ENCODE data around the gene PRR18. TPM values are rescaled to one million over a fixed set of nuclear protein-coding genes. Genes with fewer than 3 reads are reported as not detected.

The PRR18 gene
- total and polyA plus RNA-seq, 9 of the 15 experiments (the other 6 are each of a cell fraction or from before 2014, with no cell fraction given): not detected

- H3K27ac ChIP-seq (ENCODE audit: extremely low read depth, low read depth, low read length): no peak overlapping the region
- in situ Hi-C loops (cut with MboI) (no loop called here), intact Hi-C loops (cut with micrococcal nuclease) (no loop called here)
- no peak overlapping the region for H3K4me3 ChIP-seq
- no peak overlapping the region for H2AFZ ChIP-seq (ENCODE audit: low read depth, low read length)
- WGBS (ENCODE audit: insufficient coverage, low coverage, missing lambda C conversion rate): 3% methylated on average over 12 of the region's 12 CpGs
- no peaks in the 10 kb centered on the region for H3K79me2 ChIP-seq (ENCODE audit: control insufficient read depth, insufficient read depth, low read length)
- DNase-seq (ENCODE audit: extremely low read depth in 1 of 4, low spot score in 3 of 4): no peak
- BruUV-seq (replicated peaks): no TSS peak
- 0 out of 5 replicates have a peak, but pooled peaks cover 0 to 3% of the 10 kb centered on the region in 2 experiments for H3K4me1 ChIP-seq (replicated peaks in 1 of 2; ENCODE audit: control insufficient read depth in 2 of 2, insufficient read depth in 2 of 2, low read length in 2 of 2)
- FAIRE-seq: no peak
- no peaks in the 10 kb centered on the region for H3K36me3 ChIP-seq (ENCODE audit: control insufficient read depth, insufficient read depth, low read length)
- ATAC-seq: no peak
- no peaks in the 10 kb centered on the region for H4K20me1 ChIP-seq (replicated peaks; ENCODE audit: control insufficient read depth, insufficient read depth, low read length)
- H3K9me3 ChIP-seq (replicated peaks; ENCODE audit: control insufficient read depth, insufficient read depth, low read depth, low read length): no peaks in the 10 kb centered on the region
- no peak overlapping the region for H3K4me2 ChIP-seq (ENCODE audit: insufficient read depth, low read length)
- POLR2A ChIA-PET: no interaction called here
- peaks cover 46 to 53% of the 10 kb centered on the region in 2 experiments for H3K27me3 ChIP-seq (ENCODE audit: control insufficient read depth in 2 of 2, insufficient read depth in 2 of 2, low read length in 2 of 2)
- H3K9ac ChIP-seq (ENCODE audit: insufficient read depth in 1 of 2, low read depth in 2 of 2, low read length in 2 of 2): no peak overlapping the region
- CTCF ChIA-PET (ENCODE audit: low intra/inter-chr PET ratio): no interaction called here
- H3K9me1 ChIP-seq (ENCODE audit: control insufficient read depth, insufficient read depth, low read length): no peaks in the 10 kb centered on the region
- TF ChIP-seq GMEB1 (CRISPR knock-in tag; IDR thresholded peaks at IDR 0.05): no peak
- no peak for TF ChIP-seq ZKSCAN3 (CRISPR knock-in tag; IDR thresholded peaks at IDR 0.05)
- no peak for TF ChIP-seq BRD9 (IDR thresholded peaks at IDR 0.05; ENCODE audit: low read depth, partially characterized antibody)
- TF ChIP-seq E2F8 (IDR thresholded peaks at IDR 0.05; ENCODE audit: low read depth, partially characterized antibody): no peak
- TF ChIP-seq MEF2A (IDR thresholded peaks at IDR 0.05; ENCODE audit: control insufficient read depth, low read depth, low read length): no peak
- TF ChIP-seq ZNF586 (CRISPR knock-in tag; conservative IDR thresholded peaks at IDR 0.05): no peak
- no peak for TF ChIP-seq CTCF (IDR thresholded peaks at IDR 0.05 in 2 of 3, conservative IDR thresholded peaks at IDR 0.05 in 1 of 3; ENCODE audit: insufficient read depth in 2 of 3, low read depth in 1 of 3, low read length in 3 of 3)
- no peak for TF ChIP-seq ZNF23 (CRISPR knock-in tag; IDR thresholded peaks at IDR 0.05)
- no peak for TF ChIP-seq ZNF584 (CRISPR knock-in tag; IDR thresholded peaks at IDR 0.05; ENCODE audit: low read depth)
- no peak for TF ChIP-seq ZNF696 (CRISPR knock-in tag; conservative IDR thresholded peaks at IDR 0.05)
- TF ChIP-seq ETV1 (tag; conservative IDR thresholded peaks at IDR 0.05; ENCODE audit: low read depth): no peak
- no peak for TF ChIP-seq NR2C2 (CRISPR knock-in tag; IDR thresholded peaks at IDR 0.05)
- TF ChIP-seq NR2C2 (tag; IDR thresholded peaks at IDR 0.05): no peak
- TF ChIP-seq ZNF436 (CRISPR knock-in tag; IDR thresholded peaks at IDR 0.05): no peak
Measured at GRCh38 chr6:166293731-166294584, 14.2 kb downstream of the PRR18 start.

All from K562 (cell line).